ENCODE measurements around the gene LCE4A. TPM values are rescaled to one million over a fixed set of nuclear protein-coding genes. Genes with fewer than 3 reads are reported as not detected.
"Not testable (repeated sequence)": the region's sequence is repeated elsewhere in the genome, so short reads cannot be mapped to it uniquely, and the experiment has no call there.

LCE4A gene, protein sequence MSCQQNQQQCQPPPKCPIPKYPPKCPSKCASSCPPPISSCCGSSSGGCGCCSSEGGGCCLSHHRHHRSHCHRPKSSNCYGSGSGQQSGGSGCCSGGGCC
- total RNA-seq = not detected in 2 replicates

DNA sequence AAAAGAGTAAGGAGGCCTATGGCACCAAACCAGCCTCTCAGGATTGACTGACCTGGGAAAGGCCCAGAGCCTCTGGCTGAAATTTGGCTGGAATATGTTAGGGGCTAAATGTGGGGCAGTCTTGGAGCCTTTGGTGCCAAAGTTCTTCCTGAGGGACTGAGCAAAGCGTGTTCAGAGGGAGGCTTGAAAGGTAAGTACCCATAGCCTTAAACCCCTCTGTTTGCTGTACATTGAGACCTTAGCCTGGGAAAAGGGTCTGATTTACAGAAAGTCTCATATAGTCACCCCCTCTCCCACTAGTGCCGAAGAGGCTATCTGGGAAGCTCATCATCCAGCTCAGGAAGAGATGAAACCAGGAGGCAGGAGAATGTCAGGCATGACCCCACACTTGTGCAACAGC, at the start of gene LCE4A:
LCE4A (plus strand) TSS at position 301 of the 400 bp plus-strand sequence. CDS start 916 bp downstream, outside the sequence.
- DNase-seq (ENCODE audit: low read depth, low spot score) = no peak

DNA sequence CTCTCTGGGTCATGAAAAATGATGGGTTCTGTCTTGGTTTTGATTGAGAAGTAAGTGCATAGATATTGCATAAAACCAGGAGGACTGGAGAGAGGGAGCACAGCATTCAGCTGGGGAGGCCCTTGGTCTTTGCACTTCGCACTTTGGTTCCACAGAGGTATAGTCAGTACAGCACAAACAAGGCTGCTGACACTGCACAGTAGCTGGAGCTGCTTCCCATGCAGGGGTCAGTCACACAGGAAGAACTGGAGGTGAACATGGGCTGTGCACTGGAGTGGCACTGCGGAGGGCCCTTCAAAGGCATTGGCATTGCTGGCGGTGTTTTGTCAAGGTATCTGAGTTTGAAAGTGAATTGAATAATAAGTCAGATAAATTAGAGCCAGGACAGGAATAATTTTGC, 49.3 kb upstream of the LCE4A start:
- DNase-seq (ENCODE audit: low read depth, low spot score) = no peak

DNA sequence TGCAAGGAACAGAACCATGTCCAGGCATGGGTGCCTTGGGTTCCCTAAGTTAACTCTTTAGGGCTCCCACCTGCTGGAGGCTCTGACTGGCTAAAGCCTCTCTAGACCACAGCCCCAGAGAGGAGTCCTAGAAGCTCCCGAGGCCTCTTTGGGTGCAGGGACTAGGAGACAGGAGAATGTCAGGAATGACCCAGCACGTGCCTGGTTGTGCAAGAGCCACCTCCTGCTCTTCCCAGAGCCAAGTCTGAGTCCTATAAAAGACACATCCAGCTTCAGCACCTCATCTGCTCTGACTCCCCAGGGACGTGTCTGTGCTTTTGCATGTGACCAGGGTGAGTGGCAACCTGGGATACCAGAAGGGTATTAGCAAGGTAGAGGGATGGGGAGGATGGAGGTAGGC, 44.9 kb upstream of the LCE4A start, which contains the start of gene LCE2D:
LCE2D (plus strand) TSS at position 283 of the 400 bp plus-strand sequence. CDS start 726 bp downstream, outside the sequence.
- DNase-seq (ENCODE audit: low read depth, low spot score) = no peak

DNA sequence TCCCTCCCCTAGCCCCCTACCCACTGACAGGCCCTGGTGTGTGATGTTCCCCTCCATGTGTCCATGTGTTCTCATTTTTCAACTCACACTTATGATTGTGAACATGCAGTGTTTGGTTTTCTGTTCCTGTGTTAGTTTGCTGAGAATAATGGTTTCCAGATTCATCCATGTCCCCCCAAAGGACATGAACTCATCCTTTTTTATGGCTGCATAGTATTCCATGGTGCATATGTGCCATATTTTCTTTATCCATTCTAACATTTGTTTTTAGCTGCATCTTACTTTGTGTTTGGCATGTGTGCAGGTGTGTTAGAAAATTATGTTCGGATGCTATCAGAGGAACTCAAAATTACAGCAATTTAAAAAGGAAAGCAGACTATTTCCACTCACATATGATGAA, 41.8 kb upstream of the LCE4A start:
- not testable (repeated sequence) for DNase-seq (ENCODE audit: low read depth, low spot score)

DNA sequence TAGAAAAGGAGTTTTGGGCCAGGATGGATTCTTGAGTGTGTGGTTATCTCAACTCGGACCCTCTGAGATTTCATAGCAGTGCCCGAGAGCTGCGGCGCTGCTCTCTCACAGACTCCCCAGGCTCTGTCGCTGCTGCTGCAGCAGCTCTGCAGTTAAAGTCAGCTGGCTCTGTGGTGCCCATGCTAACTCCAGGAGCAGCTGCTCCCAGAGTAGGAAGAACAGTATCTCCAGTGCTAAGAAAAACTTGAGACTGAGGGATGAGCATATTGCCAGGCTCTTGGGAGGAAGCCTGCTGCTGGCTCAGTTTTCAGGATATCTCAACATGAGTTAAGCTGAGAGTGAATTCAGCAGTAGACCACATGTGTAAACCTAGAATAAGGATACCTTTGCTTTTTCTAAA, 40.3 kb upstream of the LCE4A start:
- DNase-seq (ENCODE audit: low read depth, low spot score) = no peak

DNA sequence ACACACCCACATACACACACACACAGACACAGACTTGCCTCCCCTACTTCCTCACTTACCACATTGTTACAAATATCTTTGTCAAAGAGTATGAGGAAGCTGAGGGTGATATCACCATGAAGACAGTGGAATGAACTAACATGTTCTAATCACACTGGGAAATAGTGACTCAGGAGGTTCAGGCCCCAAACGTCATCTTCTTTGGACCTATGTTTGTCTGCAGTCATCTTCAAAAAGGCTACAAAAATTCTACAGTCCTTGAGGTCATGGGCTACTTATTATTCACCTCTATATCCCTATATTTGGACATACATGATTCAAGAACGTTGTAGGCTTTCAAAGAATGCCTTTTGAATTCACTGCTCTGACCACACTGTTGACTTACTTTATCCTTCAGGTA, 34.9 kb upstream of the LCE4A start:
- no peak for DNase-seq (ENCODE audit: low read depth, low spot score)

DNA sequence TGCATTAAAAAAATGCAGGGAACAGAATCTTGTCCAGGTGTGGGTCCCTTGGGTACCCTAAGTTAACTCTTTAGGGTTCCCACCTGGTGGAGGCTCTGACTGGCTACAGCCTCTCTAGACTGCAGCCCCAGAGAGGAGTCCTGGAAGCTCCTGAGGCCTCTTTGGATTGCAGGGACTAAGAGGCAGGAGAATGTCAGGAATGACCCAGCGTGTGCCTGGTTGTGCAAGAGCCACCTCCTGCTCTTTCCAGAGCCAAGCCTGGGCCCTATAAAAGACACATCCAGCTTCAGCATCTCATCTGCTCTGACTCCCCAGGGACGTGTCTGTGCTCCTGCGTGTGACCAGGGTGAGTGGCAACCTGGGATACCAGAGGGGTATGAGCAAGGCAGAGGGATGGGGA, 33.0 kb upstream of the LCE4A start, which contains the start of gene LCE2C:
LCE2C (plus strand) TSS at position 297 of the 400 bp plus-strand sequence. CDS start 737 bp downstream, outside the sequence.
- not testable (repeated sequence) for DNase-seq (ENCODE audit: low read depth, low spot score)

DNA sequence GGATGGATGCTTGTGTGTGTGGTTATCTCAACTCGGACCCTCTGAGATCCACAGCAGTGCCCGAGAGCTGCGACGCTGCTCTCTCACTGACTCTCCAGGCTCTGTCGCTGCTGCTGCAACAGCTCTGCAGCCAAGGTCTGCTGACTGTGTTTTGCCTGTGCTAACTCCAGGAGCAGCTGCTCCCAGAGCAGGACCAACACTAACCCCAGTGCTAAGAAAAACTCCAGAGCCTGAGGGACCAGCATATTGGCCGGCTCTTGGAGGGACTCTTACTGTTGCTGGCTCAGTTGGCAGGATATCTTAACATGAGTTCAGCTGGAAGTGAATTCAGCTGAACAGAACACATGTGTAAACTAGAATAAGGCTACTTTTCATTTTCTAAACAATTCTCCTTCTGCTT, 28.5 kb upstream of the LCE4A start:
- DNase-seq (ENCODE audit: low read depth, low spot score) = no peak

DNA sequence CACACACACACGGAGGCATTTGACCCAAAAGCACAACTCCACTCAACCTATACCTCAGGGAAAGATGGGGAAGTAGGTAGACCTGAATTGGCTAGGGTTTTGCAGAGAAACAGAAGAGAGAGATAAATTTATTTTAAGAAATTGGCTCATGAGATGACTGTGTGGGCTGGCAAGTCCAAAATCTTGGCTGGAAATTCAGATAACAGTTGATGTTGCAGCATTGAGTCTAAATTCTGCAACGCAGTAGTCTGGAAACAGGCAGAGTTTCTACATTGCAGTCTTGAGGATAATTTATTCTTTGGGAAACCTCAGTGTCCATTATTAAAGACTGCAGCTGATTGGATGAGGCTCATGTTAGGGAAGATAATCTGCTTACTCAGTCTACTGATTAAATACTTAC, 26.3 kb upstream of the LCE4A start:
- DNase-seq (ENCODE audit: low read depth, low spot score) = no peak

DNA sequence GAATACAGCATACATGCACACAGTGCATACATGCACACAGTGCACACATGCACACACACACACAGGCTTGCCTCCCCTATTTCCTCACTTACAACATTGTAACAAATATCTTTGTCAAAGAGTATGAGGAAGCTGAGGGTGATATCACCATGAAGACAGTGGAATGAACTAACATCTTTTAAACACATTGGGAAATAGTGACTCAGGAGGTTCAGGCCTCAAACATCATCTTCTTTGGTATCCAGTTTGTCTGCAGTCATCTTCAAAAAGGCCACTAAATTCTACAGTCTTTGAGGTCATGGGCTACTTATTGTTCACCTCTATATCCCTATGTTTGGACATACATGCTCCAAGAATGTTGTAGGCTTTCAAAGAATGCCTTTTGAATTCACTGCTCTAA, 24.1 kb upstream of the LCE4A start:
- DNase-seq (ENCODE audit: low read depth, low spot score) = no peak

DNA sequence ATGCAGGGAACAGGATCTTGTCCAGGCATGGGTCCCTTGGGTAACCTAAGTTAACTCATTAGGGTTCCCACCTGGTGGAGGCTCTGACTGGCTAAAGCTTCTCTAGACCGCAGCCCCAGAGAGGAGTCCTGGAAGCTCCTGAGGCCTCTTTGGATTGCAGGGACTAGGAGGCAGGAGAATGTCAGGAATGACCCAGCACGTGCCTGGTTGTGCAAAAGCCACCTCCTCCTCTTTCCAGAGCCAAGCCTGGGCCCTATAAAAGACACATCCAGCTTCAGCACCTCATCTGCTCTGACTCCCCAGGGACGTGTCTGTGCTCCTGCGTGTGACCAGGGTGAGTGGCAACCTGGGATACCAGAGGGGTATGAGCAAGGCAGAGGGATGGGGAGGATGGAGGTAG, 22.1 kb upstream of the LCE4A start, which contains the start of gene LCE2B:
LCE2B (plus strand) TSS at position 301 of the 400 bp plus-strand sequence. CDS start 721 bp downstream, outside the sequence.
- not testable (repeated sequence) for DNase-seq (ENCODE audit: low read depth, low spot score)

DNA sequence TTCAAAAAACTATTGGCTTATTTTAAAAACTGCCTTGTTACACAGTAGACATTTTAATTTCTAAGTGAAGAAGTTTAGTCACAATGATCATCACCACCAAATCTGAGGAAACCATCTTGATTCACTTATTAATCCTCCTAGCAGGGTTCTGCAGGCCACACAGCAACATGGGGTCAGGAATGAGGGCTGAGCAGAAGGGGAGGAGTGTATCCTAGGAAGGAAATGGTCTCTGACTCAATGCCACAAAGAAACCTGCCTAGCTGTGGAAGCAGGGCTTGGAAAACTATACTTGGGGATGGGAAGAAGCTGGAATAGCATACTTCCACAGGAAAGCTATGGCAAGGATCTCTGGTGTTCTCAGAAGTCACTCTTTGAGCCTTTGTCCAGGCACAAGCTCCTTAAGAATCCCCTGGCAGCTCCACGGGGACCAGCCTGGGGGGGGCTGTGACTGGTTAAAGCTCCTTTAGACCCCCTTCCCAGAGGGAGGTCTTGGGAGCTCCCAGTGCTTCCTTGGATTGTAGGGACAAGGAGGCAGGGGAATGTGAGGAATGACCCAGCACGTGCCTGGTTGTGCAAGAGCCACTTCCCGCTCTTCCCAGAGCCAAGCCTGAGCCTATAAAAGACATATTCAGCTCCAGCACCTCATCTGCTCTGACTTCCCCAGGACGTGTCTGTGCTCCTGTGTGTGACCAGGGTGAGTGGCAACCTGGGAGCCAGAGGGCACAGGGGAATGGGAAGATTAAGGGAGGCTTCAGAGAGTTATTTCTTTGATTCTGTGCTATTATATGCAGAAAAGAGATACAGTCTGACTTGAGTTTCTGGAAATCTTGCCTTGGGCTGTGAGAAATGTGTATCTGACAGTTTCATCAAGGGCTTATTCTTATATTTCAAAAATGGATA, 10.0 kb upstream of the LCE4A start, which contains the start of gene LCE2A:
LCE2A (plus strand) TSS at position 645 of the 900 bp plus-strand sequence. CDS start 557 bp downstream, outside the sequence.
- no peak for DNase-seq (ENCODE audit: low read depth, low spot score)

DNA sequence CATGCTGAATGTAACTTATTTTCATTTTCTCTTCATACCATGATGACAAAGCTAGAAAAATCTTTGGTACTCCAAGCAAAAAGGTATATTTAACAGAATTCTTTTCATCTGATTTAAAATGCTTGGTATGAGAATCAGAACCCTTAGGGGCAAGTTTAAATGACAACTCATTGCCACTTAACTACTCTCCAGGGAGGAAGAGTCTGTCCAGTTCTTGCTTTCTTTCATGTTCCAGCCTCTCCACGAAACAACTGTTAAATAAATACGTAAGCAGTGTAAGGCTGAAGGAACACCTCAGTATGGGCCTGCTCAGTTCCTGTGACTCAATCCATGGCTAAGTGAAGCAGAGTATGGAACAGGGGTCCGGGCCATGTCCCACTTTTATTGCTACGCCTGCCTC, 8.2 kb upstream of the LCE4A start:
- no peak for DNase-seq (ENCODE audit: low read depth, low spot score)

DNA sequence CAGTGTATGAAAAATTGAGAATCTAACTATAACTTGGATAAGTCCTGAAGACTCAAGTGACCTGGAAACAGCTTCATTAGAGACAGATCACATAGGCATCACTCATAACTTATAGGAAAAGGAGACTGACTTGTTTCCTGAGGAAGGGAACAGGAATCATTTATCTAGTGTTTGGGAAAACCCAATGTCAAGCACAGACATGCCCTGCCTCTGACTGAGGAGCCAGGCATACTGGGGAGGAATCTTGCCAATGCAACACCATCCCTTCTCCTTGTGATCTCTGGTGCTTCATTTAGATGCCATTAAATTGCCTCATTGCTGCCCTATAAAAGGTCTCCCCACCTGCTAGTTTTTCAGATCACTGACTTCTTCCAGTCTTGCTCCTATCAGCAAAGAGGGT, 10.3 kb downstream of the LCE4A start:
- no peak for DNase-seq (ENCODE audit: low read depth, low spot score)

DNA sequence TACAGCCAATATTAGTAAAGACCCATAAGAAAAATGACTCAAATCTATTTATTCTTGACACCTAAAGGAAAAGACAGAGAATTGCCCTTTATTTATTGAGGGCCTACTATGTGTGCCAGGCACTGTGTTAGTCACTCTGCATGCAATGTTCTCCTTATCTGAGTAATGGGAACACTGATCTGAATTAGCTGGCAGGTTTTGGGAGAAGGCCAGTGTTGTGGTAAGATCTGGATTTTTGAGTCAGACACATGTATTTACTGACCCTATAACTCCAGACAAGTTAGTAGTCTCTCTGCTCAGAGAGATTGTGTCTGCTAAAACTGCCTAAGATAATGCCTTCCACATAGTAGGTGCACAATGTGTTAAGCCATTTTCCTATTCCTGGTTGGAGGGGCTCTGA, 17.3 kb downstream of the LCE4A start:
- no peak for DNase-seq (ENCODE audit: low read depth, low spot score)

DNA sequence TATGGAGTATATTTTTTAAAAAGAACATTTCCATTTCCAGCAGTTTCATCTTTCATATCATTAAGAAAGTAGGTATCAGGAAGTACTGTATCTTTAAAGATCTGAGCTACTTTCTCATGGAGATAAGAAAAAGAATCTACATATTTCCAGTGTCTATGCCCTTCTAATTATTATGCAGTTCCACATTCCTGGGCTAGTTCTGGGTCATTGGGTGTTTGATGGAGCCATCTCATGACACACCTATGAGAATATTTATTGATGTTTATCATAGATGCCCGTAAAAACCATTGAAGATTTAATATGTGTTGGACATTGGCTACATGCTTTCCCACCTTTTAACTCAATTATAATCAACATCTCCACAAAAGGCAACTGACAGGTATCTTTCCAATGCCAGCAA, 21.0 kb downstream of the LCE4A start:
- no peak for DNase-seq (ENCODE audit: low read depth, low spot score)

DNA sequence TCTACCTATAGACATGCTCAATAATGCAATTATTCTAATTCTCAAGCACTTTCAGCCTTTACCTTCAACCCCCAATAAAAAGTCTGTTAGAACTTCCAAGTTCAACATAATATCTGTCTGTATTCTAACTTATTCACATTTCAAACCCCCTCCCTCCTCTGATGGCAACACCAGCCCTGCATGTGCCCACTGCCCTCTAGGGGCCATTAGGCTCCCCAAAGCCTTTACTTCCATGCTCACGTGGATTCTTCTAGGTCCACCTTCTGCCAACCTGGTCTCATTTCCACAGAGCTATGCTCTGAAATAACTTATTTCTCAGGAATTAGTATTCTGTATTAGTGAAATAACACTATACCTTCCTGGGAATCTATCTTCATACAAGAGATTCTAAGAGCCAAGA, 27.7 kb downstream of the LCE4A start:
- no peak for DNase-seq (ENCODE audit: low read depth, low spot score)

DNA sequence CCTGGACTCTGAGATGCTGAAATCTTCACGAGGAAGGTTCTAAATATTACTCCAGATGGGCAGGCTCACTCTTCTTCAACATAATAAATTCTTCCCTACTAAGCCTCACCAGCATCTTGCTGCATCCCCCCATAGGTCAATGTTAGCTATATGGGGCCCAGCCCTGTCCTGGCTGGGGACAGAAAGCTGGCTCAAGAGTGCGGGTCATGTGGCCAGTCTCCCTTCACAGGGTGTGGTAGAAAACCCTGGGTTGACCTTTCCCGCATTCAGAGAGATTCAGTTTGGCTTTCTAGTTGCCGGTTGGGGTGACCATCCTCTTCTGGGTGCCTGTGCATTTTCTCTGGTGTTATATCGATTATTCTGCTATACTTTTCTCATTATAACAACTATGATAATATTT, 30.0 kb downstream of the LCE4A start:
- no peak for DNase-seq (ENCODE audit: low read depth, low spot score)

DNA sequence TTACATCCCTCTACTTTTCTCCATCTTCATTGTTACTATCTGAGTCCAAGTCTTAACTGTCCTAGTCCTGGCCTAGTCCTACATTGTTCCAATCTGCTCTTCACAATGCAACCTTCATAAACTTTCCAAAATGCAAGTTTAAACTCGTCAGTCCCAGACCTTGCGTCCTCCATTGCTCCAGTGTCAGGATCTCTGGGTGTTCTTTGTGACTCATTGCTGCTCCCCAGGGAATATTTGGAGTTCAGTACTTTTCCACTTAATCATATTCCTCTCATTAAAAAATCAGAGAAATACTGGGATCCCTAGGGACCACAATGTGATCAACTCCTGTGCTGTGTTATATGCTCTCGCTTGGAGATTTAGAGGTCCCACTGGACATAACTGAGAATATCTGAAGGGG, 31.9 kb downstream of the LCE4A start:
- DNase-seq (ENCODE audit: low read depth, low spot score) = no peak

DNA sequence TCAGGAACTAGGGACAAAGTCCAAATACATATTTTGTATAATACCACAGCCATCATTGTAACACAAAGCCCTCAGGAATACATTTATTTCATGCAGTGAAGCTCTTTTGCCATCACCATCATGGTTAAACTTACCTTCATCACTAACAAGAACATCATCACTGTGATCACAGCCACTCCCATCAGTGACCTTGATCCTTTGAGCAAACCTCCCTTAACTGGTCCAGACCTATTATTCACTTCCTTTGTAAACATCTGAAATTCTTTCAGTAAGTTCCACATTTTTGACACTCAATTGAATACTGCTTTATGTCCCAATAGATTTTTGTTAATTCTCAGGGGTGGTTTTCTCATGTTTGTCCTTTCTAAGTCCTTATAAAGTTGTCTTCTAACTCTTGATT, 33.7 kb downstream of the LCE4A start:
- no peak for DNase-seq (ENCODE audit: low read depth, low spot score)

DNA sequence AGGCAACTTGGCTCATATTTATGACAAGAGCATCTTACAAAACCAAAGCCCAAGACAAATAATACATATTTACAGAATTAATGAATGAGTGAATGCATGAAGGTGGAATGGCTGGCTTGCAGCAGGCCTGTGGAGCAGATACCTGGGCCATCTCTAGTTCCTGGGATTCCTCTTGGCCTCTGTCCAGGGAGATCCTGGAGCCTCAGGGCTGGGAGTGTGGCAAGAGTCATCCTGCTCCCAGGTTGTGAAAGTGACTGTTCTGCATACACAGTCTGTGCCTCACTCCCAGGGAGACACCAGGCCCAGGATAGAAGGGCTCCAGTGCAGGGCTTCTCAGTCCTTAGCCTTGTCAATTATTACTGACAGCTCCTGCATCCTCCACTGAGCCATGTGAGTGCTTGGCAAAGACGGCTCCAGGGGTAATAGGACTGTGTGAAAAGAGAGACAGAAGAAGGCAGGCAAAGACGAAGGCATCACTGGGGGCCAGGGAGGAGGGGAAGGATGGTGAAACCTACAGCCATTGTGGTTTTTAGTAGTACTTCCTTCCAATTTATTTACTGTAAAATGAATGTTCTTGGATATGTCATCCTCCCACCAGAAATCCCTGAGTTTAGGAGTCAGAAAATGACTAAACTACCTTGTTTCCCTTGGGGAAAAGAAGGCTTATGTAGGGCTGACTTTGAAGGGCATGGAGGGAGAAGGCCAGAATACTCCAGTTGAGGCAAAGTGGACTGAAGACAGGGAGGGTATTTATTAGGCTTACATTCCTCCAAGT, 35.6 kb downstream of the LCE4A start:
- DNase-seq (ENCODE audit: low read depth, low spot score) = no peak

DNA sequence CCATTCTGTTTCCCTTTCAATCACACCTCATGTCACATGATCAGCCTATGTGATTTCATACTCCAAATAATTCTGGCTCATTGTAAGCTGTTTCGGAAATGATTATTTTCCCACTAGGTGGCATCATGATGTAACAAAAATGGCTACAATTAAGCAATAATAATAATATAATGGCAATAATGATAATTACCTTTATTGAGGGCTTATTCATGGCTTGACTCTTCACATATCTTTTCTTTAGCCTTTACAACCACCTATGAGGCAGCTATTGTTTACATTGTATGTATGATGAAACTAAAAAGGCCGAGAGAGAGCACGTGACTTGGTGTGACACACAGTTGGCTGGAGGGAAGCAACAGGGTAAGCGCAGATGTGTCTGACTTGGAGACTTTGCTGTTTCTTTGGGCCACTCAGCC, 37.3 kb downstream of the LCE4A start:
- no peak for DNase-seq (ENCODE audit: low read depth, low spot score)
